HUES64 (cell line): ENCODE data around the gene SLC22A3.

Source experiments
- H3K27ac ChIP-seq: 2 replicates; pipeline ENCODE4 v1.7.0; 2013; ENCODE audit warnings: low read depth, low read length, inconsistent platforms
- H3K27me3 ChIP-seq: 2 replicates; pipeline ENCODE4 v1.6.1; 2013; ENCODE audit warnings: mild to moderate bottlenecking, low read length; ENCODE audit not compliant: insufficient read depth
- H3K36me3 ChIP-seq: 2 replicates; pipeline ENCODE4 v1.6.1; 2013; ENCODE audit warnings: mild to moderate bottlenecking, low read length; ENCODE audit not compliant: insufficient read depth
- H3K4me1 ChIP-seq: 2 replicates; pipeline ENCODE4 v1.6.1; 2013; ENCODE audit warnings: mild to moderate bottlenecking, low read length, moderate library complexity; ENCODE audit not compliant: insufficient read depth
- H3K4me3 ChIP-seq: 2 replicates; pipeline ENCODE4 v1.5.1; 2013; ENCODE audit warnings: mild to moderate bottlenecking, low read length, moderate library complexity
- H3K9ac ChIP-seq: 2 replicates; pipeline ENCODE4 v1.6.1; 2013; ENCODE audit warnings: mild to moderate bottlenecking, low read depth, low read length
- H3K9me3 ChIP-seq: 2 replicates; pipeline ENCODE4 v1.6.1; 2013; ENCODE audit warnings: low read depth, low read length; ENCODE audit not compliant: insufficient read depth
- WGBS: fragments of 150-250, 120-280 bp; methylation state at CpG from one replicate; pipeline ENCODE4 v1.1.7; 2013; ENCODE audit warnings: missing lambda C conversion rate; 5-methylcytosine and 5-hydroxymethylcytosine counted together

SLC22A3 gene

DNA sequence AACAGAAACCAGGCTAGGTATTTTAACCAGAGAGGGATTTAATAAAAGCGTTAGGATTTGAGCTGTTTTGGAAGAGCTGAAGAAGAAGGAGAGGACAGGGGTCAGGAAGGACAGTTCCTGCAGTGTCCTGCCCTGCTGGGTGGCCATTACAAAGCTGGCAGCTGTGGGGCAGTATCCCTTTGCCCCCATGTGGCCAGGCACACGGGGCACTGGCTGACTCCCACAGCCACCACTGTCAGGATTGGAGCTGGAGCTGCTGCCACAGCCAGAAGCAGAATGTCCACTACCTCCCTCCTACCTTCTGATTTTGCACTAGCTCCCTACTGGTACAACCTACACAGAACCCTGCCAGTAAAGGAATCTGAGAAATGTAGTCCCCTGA is 46.5 kb downstream of the SLC22A3 start:
- Histone ChIP-seq H3K9me3 (no peaks in the 10 kb centered on the region), H3K4me3 (no peak overlapping the region), H3K27ac (peak overlapping the region; percentile 66), H3K36me3 (no peaks in the 10 kb centered on the region), H3K4me1 (peaks cover 10% of the 10 kb centered on the region; the same call in 1 of the 2 replicates), H3K9ac (peak overlapping the region; percentile 39; the same call in 1 of the 2 replicates), H3K27me3 (no peaks in the 10 kb centered on the region)
- 76% methylated on average over 2 of the region's 2 CpGs for WGBS

DNA sequence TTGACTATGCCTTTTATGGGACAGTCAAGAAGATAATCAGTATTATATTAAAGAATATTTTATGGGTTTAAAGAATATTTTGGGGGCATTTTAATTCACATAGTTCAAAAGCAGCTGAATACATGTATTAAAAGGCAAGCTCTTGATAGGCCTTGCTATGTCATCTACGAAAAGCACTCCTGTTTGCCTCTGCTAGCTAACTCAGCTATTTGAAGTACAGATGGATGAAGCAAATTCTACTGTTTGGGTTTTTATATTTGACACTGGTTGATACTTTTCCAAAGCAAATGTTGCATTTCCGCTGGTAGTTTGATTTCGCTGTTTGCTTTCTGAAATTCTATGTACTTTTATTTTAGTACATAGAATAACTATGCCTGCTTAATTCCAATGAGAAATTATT is 47.0 kb downstream of the SLC22A3 start:
- Histone ChIP-seq H3K4me1 (peaks cover 10% of the 10 kb centered on the region; the same call in 1 of the 2 replicates), H3K4me3 (no peak overlapping the region), H3K27ac (no peak overlapping the region), H3K36me3 (no peaks in the 10 kb centered on the region), H3K9ac (no peak overlapping the region), H3K9me3 (no peaks in the 10 kb centered on the region), H3K27me3 (no peaks in the 10 kb centered on the region)
- 98% methylated on average over 2 of the region's 3 CpGs for WGBS

- H3K4me3 ChIP-seq: no peak overlapping the region
- no peaks in the 10 kb centered on the region for H3K27me3 ChIP-seq
- H3K9me3 ChIP-seq: no peaks in the 10 kb centered on the region
- peaks cover 10% of the 10 kb centered on the region; the same call in 1 of the 2 replicates for H3K4me1 ChIP-seq
- H3K27ac ChIP-seq: no peak overlapping the region
- no CpG with 5 or more reads among the region's 1 CpG for WGBS
- H3K36me3 ChIP-seq: no peaks in the 10 kb centered on the region
- no peak overlapping the region for H3K9ac ChIP-seq
Measured at GRCh38 chr6:160396292-160396691, 48.1 kb downstream of the SLC22A3 start.

DNA sequence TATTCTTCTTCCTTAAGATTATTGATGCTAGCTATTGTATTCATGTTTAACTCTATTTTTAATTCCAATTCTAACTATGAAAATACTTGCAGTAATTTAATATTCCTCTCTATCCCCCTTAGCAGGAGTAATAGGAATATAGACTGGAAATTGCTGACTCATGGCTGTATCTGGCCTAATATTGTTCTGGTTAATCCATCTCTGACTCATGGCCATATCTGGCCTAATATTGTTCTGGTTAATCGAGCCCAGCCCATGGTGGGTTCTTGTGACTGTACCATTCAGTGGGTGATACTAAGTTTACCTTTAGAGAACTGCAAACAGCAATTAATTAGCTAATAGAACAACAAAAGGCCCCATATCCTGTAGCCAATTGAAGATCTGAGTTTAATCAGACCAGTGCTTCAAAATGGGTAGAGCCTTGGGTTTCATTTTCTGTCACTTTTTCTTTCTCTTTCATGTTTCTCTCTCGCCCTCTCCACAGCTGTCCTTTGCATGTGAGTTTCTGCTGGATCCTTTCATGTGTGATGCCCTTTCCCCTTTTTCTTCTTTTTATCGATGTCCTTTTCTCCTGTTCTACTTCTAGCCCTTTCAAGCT is 50.6 kb downstream of the SLC22A3 start:
- Histone ChIP-seq H3K27ac (no peak overlapping the region), H3K9ac (no peak overlapping the region)

DNA sequence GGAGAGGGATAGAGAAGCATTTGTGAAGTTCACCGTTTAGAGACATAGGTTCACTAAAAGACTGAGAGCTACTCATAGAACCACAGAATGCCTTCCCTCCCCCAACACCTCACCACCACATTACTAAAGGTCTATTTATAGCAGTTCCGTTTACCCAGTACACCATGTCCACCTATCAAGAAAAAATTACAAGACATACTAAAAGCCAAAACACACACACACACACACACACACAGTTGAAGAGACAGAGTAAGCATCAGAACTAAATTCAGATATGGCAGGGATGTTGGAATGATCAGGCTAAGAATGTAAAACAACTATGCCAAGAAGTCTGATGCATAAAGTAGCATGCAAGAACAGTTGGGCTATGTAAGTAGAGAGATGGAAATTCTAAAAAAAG is 52.3 kb downstream of the SLC22A3 start:
- H3K4me1 ChIP-seq: no peaks in the 10 kb centered on the region
- no peaks in the 10 kb centered on the region for H3K27me3 ChIP-seq
- H3K9ac ChIP-seq: no peak overlapping the region
- no peaks in the 10 kb centered on the region for H3K36me3 ChIP-seq
- 96% methylated on average over 2 of the region's 2 CpGs for WGBS
- H3K4me3 ChIP-seq: no peak overlapping the region
- H3K27ac ChIP-seq: no peak overlapping the region
- H3K9me3 ChIP-seq: no peaks in the 10 kb centered on the region

More for the DNA sequence above, 50.6 kb downstream of the SLC22A3 start:
- no peaks in the 10 kb centered on the region for H3K9me3 ChIP-seq
- H3K4me3 ChIP-seq: no peak overlapping the region
- peaks cover 10% of the 10 kb centered on the region; the same call in 1 of the 2 replicates for H3K4me1 ChIP-seq
- H3K36me3 ChIP-seq: no peaks in the 10 kb centered on the region
- WGBS: 94% methylated on average over 3 of the region's 3 CpGs
- H3K27me3 ChIP-seq: no peaks in the 10 kb centered on the region

DNA sequence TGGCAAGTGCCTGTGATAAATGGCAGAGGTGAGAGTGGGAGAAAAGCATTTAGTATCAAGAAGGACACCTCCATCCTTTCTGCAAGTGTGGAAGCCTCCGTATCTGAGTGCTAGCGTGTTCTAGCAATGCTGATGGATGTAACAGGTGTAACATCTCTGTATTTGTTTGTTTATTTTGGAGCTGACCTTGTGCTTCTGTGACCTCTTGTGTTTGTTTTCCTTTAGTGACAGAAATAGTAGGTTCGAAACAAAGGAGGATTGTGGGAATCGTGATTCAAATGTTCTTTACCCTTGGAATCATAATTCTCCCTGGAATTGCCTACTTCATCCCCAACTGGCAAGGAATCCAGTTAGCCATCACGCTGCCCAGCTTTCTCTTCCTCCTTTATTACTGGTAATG is 60.4 kb downstream of the SLC22A3 start:
- Histone ChIP-seq H3K27me3 (no peaks in the 10 kb centered on the region), H3K9me3 (no peaks in the 10 kb centered on the region), H3K27ac (no peak overlapping the region), H3K36me3 (peaks cover 3% of the 10 kb centered on the region; the same call in 1 of the 2 replicates), H3K9ac (no peak overlapping the region), H3K4me1 (no peaks in the 10 kb centered on the region), H3K4me3 (no peak overlapping the region)
- WGBS: 97% methylated on average over 4 of the region's 5 CpGs

DNA sequence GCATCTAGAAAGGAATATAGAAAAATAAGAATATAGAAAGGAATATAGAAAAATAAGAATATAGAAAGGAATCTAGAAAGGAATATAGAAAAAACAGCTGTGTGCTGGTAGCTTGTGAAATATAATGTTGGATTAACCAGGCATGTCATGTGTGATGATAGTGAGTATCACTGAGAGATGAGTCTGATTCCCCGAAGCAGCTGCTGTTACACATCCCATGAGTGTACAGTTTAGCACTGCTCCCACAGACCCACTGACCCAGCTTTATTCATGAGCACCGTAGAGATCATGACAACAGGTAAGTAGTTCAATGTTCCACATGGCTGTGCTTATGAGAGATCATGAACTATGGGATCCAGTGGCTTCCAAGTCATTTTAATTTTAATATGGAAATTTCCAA is 64.8 kb downstream of the SLC22A3 start:
- Histone ChIP-seq H3K4me3 (no peak overlapping the region), H3K9ac (no peak overlapping the region)

GRCh38 chr6:160417146-160417545 is 69.0 kb downstream of the SLC22A3 start:
- H3K36me3 ChIP-seq: peaks cover 3% of the 10 kb centered on the region; the same call in 1 of the 2 replicates
- H3K9me3 ChIP-seq: no peaks in the 10 kb centered on the region
- H3K4me3 ChIP-seq: no peak overlapping the region
- no peak overlapping the region for H3K27ac ChIP-seq
- no peak overlapping the region for H3K9ac ChIP-seq
- H3K4me1 ChIP-seq: no peaks in the 10 kb centered on the region
- WGBS: 98% methylated on average over 1 of the region's 1 CpG
- no peaks in the 10 kb centered on the region for H3K27me3 ChIP-seq

More for the DNA sequence above, 64.8 kb downstream of the SLC22A3 start:
- no peaks in the 10 kb centered on the region for H3K4me1 ChIP-seq
- 87% methylated on average over 2 of the region's 2 CpGs for WGBS
- H3K27me3 ChIP-seq: no peaks in the 10 kb centered on the region
- no peak overlapping the region for H3K27ac ChIP-seq
- no peaks in the 10 kb centered on the region for H3K9me3 ChIP-seq
- peaks cover 3% of the 10 kb centered on the region; the same call in 1 of the 2 replicates for H3K36me3 ChIP-seq

DNA sequence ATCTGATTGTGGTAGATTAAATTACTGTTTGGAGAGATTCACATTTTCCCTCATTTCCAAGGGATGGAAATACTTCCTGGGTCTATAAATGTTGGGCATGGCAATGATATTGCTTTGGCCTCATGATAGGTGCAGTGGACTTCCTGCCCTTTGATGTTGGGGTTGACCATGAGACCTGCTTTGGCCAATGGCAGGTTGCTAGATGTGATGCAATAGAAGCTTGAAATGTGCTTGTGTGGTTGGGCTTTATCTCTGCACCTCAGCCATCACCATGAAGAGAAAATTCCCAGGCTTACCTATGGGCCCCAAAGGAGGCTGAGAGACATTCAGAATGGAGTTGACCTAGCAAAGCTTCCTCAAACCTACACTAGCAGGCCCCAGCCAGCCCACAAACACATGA is 69.4 kb downstream of the SLC22A3 start:
- H3K4me3 ChIP-seq: no peak overlapping the region
- no peaks in the 10 kb centered on the region for H3K27me3 ChIP-seq
- H3K4me1 ChIP-seq: no peaks in the 10 kb centered on the region
- peaks cover 3% of the 10 kb centered on the region; the same call in 1 of the 2 replicates for H3K36me3 ChIP-seq
- no peak overlapping the region for H3K9ac ChIP-seq
- H3K27ac ChIP-seq: no peak overlapping the region
- no peaks in the 10 kb centered on the region for H3K9me3 ChIP-seq

GRCh38 chr6:160418370-160418769 is 70.2 kb downstream of the SLC22A3 start:
- 95% methylated on average over 2 of the region's 3 CpGs for WGBS

DNA sequence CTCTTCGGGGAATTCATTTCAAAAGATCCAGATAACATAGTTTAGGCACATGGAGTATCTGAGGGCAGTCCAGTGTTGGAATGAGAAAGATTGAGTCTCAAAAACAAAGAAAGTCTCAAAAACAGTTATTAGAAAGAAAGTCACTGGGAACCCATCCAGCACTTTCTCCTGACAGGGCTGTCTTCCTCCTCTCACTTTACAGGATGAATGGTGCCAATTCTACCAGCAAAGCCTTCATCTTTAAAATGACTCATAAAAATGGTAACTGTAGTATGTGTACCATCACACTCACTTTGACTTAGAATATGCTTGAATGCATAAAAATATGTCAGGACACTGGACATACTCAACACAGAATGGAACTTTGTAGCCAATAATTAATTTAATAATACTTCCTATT is 71.3 kb downstream of the SLC22A3 start:
- no peak overlapping the region for H3K4me3 ChIP-seq
- H3K36me3 ChIP-seq: no peaks in the 10 kb centered on the region
- H3K9me3 ChIP-seq: no peaks in the 10 kb centered on the region
- no peaks in the 10 kb centered on the region for H3K4me1 ChIP-seq
- no peak overlapping the region for H3K27ac ChIP-seq
- H3K27me3 ChIP-seq: no peaks in the 10 kb centered on the region
- WGBS: 88% methylated on average over 1 of the region's 1 CpG
- H3K9ac ChIP-seq: no peak overlapping the region

More at GRCh38 chr6:160418370-160418769, 70.2 kb downstream of the SLC22A3 start:
- no peak overlapping the region for H3K4me3 ChIP-seq
- H3K4me1 ChIP-seq: no peaks in the 10 kb centered on the region
- H3K27me3 ChIP-seq: no peaks in the 10 kb centered on the region
- no peaks in the 10 kb centered on the region for H3K9me3 ChIP-seq
- no peak overlapping the region for H3K27ac ChIP-seq
- peaks cover 1% of the 10 kb centered on the region; the same call in 1 of the 2 replicates for H3K36me3 ChIP-seq
- no peak overlapping the region for H3K9ac ChIP-seq
